A204.1 (cell line): Measurements from ENCODE around the gene ADIPOR1.
"Not testable (repeated sequence)": the region's sequence is repeated elsewhere in the genome, so short reads cannot be mapped to it uniquely, and the experiment has no call there.

Source experiments
- FAIRE-seq: peaks from 2 replicates; lab custom pipeline; 2012; peaks lifted over from hg19 to GRCh38; lab: Jason Lieb, UNC

ADIPOR1 gene

DNA sequence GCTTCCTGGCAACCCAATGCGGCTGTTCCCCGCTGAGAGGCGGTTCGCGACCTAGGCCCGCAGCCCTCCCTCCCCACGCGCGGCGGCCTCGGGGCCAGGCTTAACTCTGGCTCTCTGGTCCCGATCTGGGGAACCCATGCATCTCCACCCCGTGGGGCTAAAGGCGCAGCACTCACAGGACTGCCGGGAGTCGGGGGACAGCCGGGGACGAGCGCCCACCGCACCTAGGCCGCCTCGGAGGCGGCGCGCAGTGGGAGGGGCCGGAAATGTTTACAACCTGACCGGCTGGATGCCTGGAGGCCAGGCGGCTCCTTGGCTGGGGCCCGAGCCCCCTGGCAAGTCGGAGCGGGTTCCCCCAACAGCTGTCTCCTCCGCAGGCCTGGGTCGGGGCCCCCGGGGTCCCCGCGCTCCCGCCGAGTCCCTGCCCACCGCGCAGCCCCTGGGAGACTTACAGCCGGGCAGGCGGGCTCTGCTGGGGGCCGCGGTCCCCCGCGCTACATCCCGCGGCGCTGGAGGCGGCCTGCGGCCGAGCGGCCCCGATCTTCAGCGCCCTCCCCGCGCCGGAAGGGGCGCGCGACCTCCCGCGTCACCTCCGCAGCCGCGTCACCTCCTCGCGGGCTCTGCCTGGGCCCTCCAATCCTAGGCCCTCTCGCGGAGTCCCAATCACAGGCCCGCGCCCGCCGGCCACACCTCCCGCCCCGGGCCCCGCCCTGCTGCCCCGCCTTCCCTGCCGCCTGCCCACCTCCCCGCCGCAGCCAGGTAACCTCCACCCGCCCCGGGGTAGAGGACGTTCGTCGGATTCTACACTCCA lies at the start of gene ADIPOR1:
Gene ADIPOR1 (minus strand): TSS at position 580 of the 811 bp plus-strand sequence. CDS start 7,242 bp downstream, outside the sequence.
- no peak for FAIRE-seq

GRCh38 chr1:203006948-203007871 lies 49.1 kb upstream of the ADIPOR1 start, which contains the start of gene TMEM183A:
Gene TMEM183A (plus strand): TSS chr1:203007374. CDS start chr1:203007466, 92 bp downstream.
- peak; percentile 85 for FAIRE-seq

- not testable (repeated sequence) for FAIRE-seq
Observed at GRCh38 chr1:203005395-203006142, 47.5 kb upstream of the ADIPOR1 start.

DNA sequence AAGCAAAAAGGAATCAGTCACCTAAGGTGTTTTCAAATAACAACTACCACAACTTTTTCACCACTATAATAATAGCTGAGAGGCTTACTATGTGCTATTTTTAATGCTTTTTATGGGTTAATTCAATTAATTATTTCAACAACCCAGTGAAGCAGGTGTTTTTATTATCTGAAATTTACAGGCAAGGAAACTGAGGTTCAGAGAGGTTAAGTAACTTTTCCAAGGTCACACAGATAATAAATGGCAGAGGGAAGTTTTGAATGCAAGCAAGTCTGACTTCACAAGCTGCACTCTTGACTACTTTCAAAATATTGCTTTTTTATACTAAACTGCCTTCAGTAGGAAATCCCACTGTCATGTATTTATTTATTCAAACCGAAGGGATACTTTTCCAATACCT lies 44.8 kb upstream of the ADIPOR1 start:
- FAIRE-seq = no peak

- no peak for FAIRE-seq
Observed at GRCh38 chr1:203001986-203002385, 43.9 kb upstream of the ADIPOR1 start.

- FAIRE-seq = no peak
Observed at GRCh38 chr1:203000217-203000944, 42.3 kb upstream of the ADIPOR1 start.

DNA sequence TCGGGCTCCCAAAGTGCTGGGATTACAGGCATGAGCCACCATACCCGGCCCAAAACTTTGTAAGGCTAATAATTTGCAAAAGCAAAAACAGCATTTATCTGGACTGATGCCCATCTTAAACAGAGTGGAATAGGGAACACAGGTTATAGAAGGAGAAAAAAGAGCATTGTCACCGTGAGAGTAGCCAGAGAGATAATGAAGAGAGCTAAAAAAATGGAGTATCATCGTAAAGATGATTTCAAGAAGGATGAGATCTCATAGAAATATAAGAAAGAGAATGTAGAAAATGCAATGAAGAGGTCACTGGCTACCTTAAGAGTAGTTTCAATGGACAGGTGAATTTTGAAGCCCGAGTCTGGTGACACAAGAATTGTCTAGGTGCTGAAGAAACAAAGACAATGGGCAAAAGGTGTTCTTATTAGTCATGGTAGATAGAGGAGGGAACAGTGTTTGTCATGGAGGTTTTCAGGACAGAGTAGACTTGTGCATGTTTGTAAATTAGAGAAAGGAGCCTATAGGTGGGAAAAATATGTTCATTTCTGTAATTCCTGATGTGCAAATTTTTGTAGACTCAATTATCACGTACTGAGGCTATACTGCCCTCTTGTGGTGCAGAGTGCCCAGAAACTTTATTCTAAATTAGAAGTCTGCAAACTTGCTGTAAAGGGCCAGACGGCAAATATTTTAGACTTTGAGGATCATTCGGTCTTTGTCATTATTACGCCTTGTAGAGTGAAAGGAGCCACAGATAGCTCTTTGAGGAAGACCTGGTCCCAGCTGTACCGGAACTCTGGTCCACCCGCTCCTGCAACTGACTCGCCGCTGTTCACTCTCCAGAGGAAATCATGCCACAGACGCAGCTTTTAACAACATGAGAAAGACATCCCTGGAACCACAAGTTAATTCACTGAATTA lies 41.0 kb upstream of the ADIPOR1 start:
- peak; percentile 46 for FAIRE-seq

DNA sequence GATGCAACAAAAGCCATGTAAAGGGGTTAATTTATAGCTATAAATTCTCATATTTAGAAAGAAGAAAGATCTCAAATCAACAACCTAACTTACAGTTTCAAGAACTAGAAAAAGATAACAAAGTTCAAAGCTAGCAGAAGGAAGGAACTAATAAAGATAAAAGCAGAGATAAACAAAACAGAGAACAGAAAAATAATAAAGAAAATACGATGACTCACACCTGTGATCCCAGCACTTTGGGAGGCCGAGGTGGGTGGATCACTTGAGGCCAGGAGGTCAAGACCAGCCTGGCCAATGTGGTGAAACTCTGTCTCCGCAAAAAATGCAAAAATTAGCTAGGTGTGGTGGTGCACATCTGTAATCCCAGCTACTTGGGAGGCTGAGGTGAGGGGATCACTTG lies 36.6 kb upstream of the ADIPOR1 start:
- no peak for FAIRE-seq

DNA sequence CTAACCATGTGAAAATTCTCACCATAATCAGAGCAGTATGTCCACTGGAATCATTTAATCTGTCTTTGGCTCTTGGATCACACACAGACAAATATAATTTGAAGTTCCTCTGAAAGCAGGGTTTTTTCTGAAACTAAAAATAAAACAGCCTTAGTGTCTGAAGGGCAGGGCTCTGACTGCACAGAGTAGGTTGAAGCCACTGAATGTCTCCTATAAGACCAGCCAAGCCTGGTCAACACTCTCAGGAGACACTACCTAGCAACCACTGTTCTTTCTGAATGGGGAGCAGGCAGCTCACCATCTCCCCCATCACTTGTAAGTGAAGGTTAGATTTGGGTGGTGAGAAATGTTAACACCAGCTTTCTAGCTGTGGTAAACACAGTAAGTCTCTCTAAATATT lies 33.0 kb upstream of the ADIPOR1 start:
- no peak for FAIRE-seq

DNA sequence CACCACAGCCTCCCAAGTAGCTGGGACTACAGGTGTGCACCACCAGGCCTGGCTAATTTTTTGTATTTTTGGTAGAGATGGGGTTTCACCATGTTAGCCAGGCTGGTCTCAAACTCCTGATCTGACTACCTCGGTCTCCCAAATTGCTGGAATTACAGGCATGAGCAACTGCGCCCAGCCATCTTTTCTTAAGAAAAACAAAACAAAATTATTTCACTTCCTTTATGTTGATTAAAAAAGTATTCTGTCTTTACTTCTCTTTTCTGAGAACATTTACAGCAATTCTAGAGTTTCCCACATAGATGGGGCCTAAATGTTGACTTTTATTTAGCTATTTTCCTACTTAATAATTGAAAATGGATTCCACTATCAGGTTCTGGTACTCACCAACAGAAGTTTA lies 31.8 kb upstream of the ADIPOR1 start:
- FAIRE-seq = no peak

DNA sequence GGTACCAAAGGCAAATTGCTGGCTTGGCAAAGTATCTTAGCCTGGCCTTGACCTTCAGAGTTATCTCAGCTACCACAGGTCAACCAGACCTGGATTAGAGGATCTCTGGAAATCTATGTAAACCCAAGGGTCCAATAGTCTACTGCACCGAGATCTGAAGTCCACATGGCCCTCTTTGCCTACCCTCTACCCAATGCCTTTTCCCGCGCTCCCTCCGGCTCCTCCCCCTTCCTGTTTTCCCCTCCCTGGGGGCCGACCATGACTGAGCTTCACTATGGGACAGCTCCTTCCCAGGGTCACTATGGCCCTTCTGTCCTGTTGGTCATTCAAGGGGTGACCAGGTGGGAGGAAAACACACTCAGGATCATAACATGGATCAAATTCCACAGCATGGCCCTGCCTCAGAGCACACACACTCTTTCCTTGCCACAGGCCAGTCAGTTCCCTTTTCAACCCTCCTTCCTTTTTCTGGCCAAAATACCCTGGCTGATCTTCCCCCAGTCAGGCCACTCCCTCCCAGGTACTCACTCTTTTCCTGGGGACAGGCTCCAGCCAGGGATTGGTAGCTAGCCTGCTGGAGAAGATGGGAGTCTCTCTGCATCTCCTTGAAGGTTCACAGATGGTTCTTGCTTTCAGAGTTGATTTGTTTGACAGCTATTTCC lies 29.9 kb upstream of the ADIPOR1 start:
- FAIRE-seq = no peak

DNA sequence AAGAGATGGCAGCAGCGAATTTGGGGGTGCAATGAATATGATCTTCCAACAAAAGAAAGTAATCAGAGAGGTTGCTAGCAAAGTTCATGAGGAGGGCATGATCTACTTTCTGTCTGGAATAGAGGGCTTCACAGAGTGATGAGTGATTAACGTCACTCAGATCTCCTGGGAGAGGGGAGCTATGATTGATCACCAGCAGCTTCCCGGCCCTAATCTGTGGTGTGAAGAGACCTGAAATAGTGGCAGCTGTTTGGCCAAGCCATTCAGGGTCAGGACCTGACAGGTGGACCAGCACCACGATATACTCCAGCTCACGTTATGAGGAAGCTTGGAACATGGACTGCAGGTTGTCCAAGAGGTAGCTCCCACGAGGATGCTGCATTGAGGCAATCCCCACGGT lies 29.1 kb upstream of the ADIPOR1 start:
- FAIRE-seq = no peak

- not testable (repeated sequence) for FAIRE-seq
Observed at GRCh38 chr1:202986120-202986519, 28.0 kb upstream of the ADIPOR1 start.

- FAIRE-seq = no peak
Observed at GRCh38 chr1:202982715-202983430, 24.8 kb upstream of the ADIPOR1 start.

DNA sequence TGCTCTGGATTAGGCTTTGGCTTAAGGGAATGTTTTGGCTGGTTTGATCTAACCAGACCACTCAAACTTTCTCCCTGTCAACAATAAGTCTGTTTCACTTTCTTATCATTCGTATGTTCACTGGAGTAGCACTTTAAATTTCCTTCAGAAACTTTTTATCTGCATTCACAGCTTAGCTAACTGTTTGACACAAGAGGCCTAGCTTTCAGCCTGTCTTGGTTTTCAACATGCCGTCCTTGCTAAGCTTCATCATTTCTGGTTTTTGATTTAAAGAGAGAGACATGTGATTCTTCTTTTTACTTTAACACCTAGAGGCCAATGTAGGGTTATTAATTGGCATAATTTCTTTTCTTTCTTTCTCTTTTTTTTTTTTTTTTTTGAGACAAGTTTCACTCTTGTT lies 23.8 kb upstream of the ADIPOR1 start:
- FAIRE-seq = no peak

GRCh38 chr1:202979459-202979858 lies 21.3 kb upstream of the ADIPOR1 start:
- FAIRE-seq = no peak

- FAIRE-seq = no peak
Observed at GRCh38 chr1:202976633-202977032, 18.5 kb upstream of the ADIPOR1 start.

DNA sequence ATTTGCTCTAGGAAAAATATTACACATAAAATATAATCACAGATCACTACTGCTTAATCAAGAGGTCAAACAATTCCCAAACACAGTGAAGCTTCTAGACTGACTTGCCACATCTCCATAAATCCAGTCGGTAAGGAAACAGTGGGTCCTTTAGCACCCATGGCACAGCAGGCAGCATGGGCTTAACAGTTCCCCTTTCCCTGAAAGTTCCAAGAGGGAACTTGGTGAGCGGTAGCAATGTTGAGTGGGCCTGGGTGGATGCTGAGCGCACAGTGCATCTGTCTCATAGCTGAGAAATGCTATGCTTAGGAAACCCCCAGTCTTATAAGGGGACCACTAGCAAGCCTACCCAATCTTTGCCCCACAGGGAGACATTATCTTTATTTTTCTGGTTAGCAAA lies 16.7 kb upstream of the ADIPOR1 start:
- no peak for FAIRE-seq

DNA sequence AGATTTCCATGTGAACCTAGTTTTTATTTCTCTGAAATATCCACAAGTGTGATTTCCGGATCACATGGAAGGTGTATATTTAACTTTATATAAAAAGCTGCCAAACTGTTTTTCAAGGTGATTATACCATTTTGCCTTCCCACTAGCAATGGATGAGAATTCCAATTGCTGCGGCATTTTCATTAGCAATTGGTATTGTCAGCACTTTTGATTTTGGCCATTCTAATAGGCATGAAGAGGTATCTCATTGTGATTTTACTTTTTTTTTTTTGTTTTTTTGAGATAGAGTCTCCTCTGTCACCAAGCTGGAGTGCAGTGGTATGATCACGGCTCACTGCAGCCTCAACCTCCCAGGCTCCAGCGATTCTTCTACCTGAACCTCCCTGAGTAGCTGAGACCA lies 13.9 kb upstream of the ADIPOR1 start:
- FAIRE-seq = no peak
